Natural killer cell (primary cell): ENCODE data around the gene PIAS4. TPM values are rescaled to one million over a fixed set of nuclear protein-coding genes. Genes with fewer than 3 reads are reported as not detected.

Experiments used
- ATAC-seq, 3 donors: fragments of 150-1000 bp in 2 of 3; fragments of 200-7000 bp in 1 of 3; cut with Tn5 transposase; 1 replicate in 1 of 3; 2 replicates in 2 of 3; pipeline ENCODE4 v1.10.0; 2021; ENCODE audit warnings: mild to moderate bottlenecking in 2 of 3, moderate library complexity in 2 of 3
- DNase-seq, 2 donors: peaks; one replicate each; pipeline versions ENCODE4 v3.0.0 to v3.0.0-alpha.2; 2013 to 2021; ENCODE audit warnings: mixed read lengths in 1 of 2
- H3K27ac ChIP-seq: one replicate; pipeline ENCODE4 v1.5.1; 2013; ENCODE audit warnings: mild to moderate bottlenecking, low read length
- H3K27me3 ChIP-seq: one replicate; pipeline ENCODE4 v1.6.1; 2013; ENCODE audit warnings: low read length; ENCODE audit not compliant: control insufficient read depth, insufficient read depth
- H3K36me3 ChIP-seq: one replicate; pipeline ENCODE4 v1.6.1; 2013; ENCODE audit warnings: low read length; ENCODE audit not compliant: control insufficient read depth, insufficient read depth
- H3K4me1 ChIP-seq: one replicate; pipeline ENCODE4 v1.6.1; 2013; ENCODE audit warnings: low read length; ENCODE audit not compliant: control insufficient read depth, insufficient read depth
- H3K4me3 ChIP-seq: one replicate; pipeline ENCODE4 v1.5.1; 2013; ENCODE audit warnings: low read length
- H3K9me3 ChIP-seq: one replicate; pipeline ENCODE4 v1.6.1; 2013; ENCODE audit warnings: low read length; ENCODE audit not compliant: control insufficient read depth, insufficient read depth
- H3K27ac Mint-ChIP-seq, 2 donors: one replicate each; pipeline ENCODE4 v1.8.0; 2022; ENCODE audit warnings: mild to moderate bottlenecking in 2 of 2, mixed read lengths in 2 of 2, moderate library complexity in 1 of 2
- H3K27me3 Mint-ChIP-seq, 2 donors: one replicate each; pipeline ENCODE4 v1.8.0; 2022; ENCODE audit warnings: low read depth in 2 of 2, mixed read lengths in 2 of 2
- H3K36me3 Mint-ChIP-seq: one replicate; pipeline ENCODE4 v1.8.0; 2022; ENCODE audit warnings: mixed read lengths
- H3K4me1 Mint-ChIP-seq, 2 donors: one replicate each; pipeline ENCODE4 v1.8.0; 2022; ENCODE audit warnings: mixed read lengths in 2 of 2
- H3K4me3 Mint-ChIP-seq: one replicate; pipeline ENCODE4 v1.8.0; 2022; ENCODE audit warnings: mild to moderate bottlenecking, moderate library complexity, mixed read lengths
- H3K9me3 Mint-ChIP-seq, 2 donors: one replicate each; pipeline ENCODE4 v1.8.0; 2022; ENCODE audit warnings: mixed read lengths in 2 of 2
- WGBS: methylation state at CpG from one replicate; pipeline ENCODE4 v1.1.7; 2013; ENCODE audit warnings: missing lambda C conversion rate; ENCODE audit not compliant: insufficient coverage; 5-methylcytosine and 5-hydroxymethylcytosine counted together
- intact Hi-C: fragments of 100-400 bp; cut with micrococcal nuclease; formaldehyde crosslinking; loops from one replicate; pipeline ENCODE4 v1.14.2; 2022
- total RNA-seq, 4 donors: library from RNA; stranded (reverse); fragments of 120-200 nt in 1 of 4; gene quantifications; one replicate each; pipeline versions ENCODE4 v1.2.3 to v1.2.4, GENCODE V29; 2013 to 2022
- TF ChIP-seq, protein P1 (sequence below): fragments of 200-600 bp; IDR thresholded peaks from one replicate; pipeline ENCODE4 v1.8.0; 2022; ENCODE audit warnings: antibody characterized with exemption

The PIAS4 gene
- total RNA-seq, 3 donors from 2014 or later (not counting 1 experiment from before 2014, with no cell fraction given): 25.4 to 39.4 (median 26.8) TPM

DNA sequence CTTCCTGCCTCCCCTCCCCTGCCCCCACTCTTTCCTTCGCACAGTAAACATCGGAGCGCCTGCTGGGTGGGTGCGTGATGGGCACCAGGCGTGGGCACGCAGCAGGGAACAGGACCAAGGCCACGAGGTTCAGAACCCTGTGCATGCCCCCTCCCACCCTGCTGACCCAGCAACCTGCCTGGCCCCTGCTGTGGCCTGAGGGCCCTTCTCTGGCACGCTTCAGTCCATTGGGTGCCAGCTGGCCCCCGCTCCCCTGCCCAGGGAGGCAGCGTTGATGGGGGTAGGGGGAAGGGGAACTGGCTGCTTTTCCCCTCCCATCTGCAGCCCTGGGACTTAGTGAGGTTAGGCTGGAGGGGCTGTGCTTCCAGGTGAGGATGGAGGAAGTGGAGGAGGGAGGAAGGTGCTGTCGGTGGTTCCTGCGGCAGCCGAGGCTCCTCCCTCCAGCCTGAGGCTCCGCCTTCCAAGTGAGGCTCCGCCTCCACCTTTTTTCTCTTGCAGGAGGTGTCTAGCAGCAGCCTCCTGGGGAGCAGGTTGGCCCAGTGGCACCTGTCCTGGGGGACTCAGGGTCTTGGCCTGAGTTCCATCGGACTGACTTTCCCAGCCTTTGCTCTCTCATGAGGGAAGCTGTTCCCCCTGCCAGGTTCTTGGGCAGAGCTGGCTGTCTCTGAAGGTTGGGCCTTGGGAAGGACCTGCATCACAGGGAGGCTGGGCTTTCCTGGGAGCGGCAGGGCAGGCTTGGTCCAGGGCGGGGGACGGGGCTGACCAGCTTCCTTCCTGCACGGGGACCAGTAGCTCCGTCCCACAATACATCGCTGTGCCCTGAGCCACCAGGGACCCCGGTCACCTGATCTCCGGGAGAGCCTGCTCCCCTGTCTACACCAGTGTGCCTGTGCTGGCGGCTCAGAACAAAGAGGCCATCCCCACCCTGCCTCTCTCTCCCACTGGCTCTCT lies 7.3 kb downstream of the PIAS4 start:
- H3K27ac Mint-ChIP-seq: no peak overlapping the region
- no peaks in the 10 kb centered on the region for H3K9me3 Mint-ChIP-seq
- no peaks in the 10 kb centered on the region for H3K9me3 ChIP-seq
- peaks cover 43% of the 10 kb centered on the region for H3K4me1 ChIP-seq
- no peaks in the 10 kb centered on the region for H3K27me3 Mint-ChIP-seq
- ATAC-seq (peak in 2 of 3 donors; percentile 45 to 48), DNase-seq (peak in 1 of 2 donors; percentile 55)
- no peak overlapping the region for H3K27ac ChIP-seq
- 75% methylated on average over 25 of the region's 25 CpGs for WGBS
- H3K4me3 ChIP-seq: no peak overlapping the region
- intact Hi-C loops: no loop called here
- H3K27me3 ChIP-seq: no peaks in the 10 kb centered on the region
- H3K4me3 Mint-ChIP-seq: no peak overlapping the region
- peaks cover 19 to 53% of the 10 kb centered on the region in 2 donors for H3K4me1 Mint-ChIP-seq
- H3K36me3 ChIP-seq: peaks cover 29% of the 10 kb centered on the region
- TF ChIP-seq, protein P1, sequence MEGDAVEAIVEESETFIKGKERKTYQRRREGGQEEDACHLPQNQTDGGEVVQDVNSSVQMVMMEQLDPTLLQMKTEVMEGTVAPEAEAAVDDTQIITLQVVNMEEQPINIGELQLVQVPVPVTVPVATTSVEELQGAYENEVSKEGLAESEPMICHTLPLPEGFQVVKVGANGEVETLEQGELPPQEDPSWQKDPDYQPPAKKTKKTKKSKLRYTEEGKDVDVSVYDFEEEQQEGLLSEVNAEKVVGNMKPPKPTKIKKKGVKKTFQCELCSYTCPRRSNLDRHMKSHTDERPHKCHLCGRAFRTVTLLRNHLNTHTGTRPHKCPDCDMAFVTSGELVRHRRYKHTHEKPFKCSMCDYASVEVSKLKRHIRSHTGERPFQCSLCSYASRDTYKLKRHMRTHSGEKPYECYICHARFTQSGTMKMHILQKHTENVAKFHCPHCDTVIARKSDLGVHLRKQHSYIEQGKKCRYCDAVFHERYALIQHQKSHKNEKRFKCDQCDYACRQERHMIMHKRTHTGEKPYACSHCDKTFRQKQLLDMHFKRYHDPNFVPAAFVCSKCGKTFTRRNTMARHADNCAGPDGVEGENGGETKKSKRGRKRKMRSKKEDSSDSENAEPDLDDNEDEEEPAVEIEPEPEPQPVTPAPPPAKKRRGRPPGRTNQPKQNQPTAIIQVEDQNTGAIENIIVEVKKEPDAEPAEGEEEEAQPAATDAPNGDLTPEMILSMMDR: no peak
- H3K36me3 Mint-ChIP-seq: no peaks in the 10 kb centered on the region

DNA sequence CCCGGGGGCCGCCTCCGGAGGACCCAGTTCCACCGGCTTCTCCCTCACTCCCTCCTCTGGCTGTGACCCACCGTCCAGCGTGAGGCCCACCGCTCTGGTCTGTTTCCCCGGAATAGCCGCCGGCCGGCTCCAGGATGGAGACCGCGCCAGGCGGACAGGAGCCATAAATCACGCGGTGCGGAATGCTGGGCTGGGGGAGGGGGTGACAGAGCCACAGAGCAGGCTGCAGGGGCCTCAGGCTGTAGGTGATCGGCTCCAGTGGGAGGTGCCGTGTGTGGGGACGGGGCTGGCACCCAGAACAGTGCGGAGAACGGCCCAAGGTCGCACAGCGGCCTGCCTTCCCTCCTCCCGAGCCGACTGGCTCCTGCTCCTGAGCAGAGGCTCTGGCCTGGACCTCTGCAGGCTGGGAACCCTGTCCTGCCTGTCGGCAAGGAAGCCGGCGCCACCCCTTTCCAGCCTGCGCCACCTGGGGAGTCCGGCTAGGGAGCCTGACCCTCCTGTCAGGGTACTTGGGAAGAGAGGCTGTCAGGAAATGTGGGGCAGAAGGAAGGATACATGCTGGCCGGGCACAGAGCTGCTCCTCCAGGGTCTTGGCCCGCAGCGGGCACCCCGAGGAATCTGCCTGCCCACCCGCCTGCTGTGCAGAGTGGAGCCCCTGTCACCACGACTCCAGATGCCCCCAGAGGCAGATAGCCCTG lies 8.3 kb downstream of the PIAS4 start:
- Histone ChIP-seq H3K4me1 (peaks cover 32% of the 10 kb centered on the region), H3K27me3 (no peaks in the 10 kb centered on the region), H3K27ac (no peak overlapping the region), H3K9me3 (no peaks in the 10 kb centered on the region), H3K36me3 (peaks cover 23% of the 10 kb centered on the region), H3K4me3 (no peak overlapping the region)
- ATAC-seq: no peak
- no peak for DNase-seq
- Mint-ChIP-seq H3K9me3 (no peaks in the 10 kb centered on the region), H3K36me3 (no peaks in the 10 kb centered on the region), H3K4me1 (peaks cover 24 to 48% of the 10 kb centered on the region in 2 donors), H3K4me3 (no peak overlapping the region), H3K27me3 (no peaks in the 10 kb centered on the region), H3K27ac (no peak overlapping the region)
- 85% methylated on average over 37 of the region's 37 CpGs for WGBS
- TF ChIP-seq, protein P1: no peak
- intact Hi-C loops: no loop called here

DNA sequence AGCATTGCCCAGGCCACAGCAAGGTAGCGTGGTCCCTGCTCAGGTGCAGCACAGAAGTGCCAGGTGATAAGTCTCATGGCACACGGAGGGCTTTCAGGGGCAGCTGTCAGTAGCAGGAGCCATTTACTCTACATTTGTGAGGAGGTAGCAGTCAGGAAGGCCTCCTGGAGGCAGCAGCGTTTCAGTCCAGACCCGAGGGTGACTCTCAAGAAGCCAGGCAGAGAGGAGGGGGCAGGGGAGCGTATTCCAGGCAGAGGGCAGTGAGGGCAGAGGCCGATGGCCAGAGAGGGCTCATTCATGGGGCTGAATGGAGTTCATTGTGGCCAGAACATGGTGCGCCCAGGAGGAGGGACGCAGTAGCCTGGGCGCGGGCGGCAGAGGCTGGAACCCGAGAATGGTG lies 8.9 kb downstream of the PIAS4 start:
- H3K4me1 Mint-ChIP-seq: peaks cover 20 to 43% of the 10 kb centered on the region in 2 donors
- TF ChIP-seq, protein P1: no peak
- Histone ChIP-seq H3K9me3 (no peaks in the 10 kb centered on the region), H3K36me3 (peaks cover 21% of the 10 kb centered on the region), H3K4me1 (peaks cover 26% of the 10 kb centered on the region), H3K27ac (no peak overlapping the region), H3K4me3 (no peak overlapping the region), H3K27me3 (no peaks in the 10 kb centered on the region)
- no peaks in the 10 kb centered on the region for H3K36me3 Mint-ChIP-seq
- intact Hi-C loops: no loop called here
- no peak overlapping the region for H3K27ac Mint-ChIP-seq
- H3K4me3 Mint-ChIP-seq: no peak overlapping the region
- DNase-seq (no peak), ATAC-seq (no peak)
- no peaks in the 10 kb centered on the region for H3K27me3 Mint-ChIP-seq
- 94% methylated on average over 12 of the region's 12 CpGs for WGBS
- H3K9me3 Mint-ChIP-seq: no peaks in the 10 kb centered on the region
